Activated T-helper 9 cell treated with anti-CD3 and anti-CD28 coated beads, Interleukin-2, amount 50 U/mL, for 16 hours (primary cell): ENCODE data around the gene CIDEA.

Experiments
- DNase-seq: peaks from one replicate; pipeline ENCODE4 v3.0.0-alpha.2; 2020; ENCODE audit warnings: low read depth

Gene CIDEA

GRCh38 chr18:12301263-12302005 lies 47.3 kb downstream of the CIDEA start:
- no peak for DNase-seq

DNA sequence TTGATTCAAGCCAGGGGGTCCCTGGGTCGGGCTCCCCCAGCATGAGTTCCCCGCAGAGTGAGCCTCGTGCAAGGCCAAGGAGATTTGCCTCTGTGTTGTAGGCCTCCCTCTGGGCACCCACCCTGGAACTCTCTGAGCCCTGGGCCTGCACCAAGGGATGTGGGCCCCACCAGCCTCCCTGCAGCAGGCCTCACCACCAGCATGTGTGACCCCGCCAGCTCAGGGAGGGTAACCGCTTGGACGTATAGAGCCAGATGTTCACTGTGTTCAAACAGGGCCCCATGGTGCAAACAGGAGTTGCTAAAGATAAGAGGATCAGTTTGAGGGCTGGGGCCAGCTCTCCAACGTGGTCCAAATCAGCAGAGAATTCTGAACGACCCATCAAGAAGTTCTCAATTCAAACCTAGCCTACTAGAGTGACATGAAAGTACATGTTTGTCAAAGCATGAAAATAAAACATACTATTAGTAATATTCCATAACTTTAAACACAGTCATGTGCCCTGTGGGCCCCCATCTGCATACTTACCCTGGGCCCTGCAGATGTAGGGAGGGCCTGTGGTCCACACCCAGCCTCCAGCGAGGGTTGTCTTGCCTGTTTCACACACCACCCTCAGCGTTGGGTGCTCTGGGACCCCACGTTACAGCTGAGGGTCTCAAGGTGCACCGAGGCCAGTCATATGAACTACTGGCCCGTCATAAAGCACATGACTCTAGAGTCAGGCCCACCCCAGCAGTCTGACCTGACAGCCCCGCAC lies 48.4 kb downstream of the CIDEA start:
- DNase-seq: no peak

DNA sequence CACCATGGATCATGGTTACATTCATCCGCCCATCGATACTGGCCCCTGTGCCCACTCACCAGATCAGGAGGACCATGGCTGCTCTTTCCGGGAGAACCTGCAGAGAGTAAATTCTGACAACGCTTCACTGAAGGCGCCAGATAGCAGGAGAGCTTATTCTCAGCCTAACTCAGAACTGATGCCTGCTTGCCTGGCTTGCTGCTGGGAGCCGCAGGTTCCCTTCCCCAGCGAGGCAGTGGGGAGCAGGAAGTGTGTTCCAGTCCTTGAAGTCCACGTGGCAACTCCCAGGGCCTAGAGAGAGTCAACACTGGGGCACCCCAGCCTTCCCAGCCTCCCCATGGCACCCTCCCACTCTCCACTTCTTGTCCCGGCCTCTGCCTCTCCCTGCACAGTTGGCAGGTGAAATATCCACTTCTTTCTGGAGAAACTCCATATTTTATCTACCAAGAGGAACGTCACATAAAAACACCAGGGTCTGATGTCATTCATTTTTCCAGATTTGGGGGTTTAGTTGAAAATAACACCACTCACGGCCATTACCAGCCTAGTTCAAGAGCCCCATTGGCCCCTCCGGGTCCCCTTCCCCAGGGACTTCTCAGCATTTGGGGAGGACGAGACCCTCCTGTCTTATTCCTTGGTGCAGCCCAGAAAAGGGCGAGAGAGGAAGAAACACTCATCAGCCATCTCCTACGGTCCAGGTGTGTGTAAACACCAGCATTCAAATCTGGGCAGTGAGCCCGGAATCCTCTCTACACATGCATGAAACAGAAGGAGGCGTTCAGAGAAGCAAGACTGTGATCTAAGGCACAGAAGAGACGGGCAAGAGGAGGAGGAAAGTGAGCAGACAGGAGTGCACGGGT lies 50.4 kb downstream of the CIDEA start:
- no peak for DNase-seq

- no peak for DNase-seq
These were observed 51.0 kb downstream of the CIDEA start for GRCh38 chr18:12305211-12305610.

DNA sequence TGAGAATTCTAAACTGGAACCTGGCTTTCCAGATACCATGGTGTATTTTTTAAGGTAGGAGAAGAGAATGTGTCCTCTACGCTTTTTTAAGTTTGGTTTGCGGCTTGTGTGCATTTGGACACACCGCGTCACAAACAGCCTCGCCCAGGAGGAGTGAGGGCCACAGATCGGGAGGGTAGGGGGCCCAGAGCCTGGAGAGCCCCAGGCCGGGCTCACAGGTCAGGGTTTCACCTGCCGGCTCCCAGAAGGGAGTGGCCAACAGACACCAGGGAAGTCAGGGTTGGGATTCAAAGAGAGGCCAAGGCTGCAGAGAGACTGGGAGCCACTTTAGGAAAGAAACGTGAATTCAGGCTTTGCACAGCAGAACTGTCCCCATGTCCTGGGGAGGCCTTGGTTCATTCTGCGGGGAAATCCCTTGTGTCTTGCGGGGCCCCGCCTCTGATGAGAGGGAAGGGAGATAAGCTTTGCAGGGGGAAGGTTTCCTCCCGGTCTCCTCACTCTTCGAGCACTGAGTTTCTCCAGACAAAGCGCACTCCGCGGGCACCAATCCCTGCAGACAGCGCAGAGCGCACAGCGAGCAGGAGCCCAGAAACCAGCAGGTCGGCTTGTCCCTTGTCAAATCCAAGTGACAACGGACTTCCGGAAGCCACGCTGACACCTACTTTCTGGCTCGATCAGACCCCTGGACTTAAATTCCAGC lies 51.9 kb downstream of the CIDEA start:
- no peak for DNase-seq

DNA sequence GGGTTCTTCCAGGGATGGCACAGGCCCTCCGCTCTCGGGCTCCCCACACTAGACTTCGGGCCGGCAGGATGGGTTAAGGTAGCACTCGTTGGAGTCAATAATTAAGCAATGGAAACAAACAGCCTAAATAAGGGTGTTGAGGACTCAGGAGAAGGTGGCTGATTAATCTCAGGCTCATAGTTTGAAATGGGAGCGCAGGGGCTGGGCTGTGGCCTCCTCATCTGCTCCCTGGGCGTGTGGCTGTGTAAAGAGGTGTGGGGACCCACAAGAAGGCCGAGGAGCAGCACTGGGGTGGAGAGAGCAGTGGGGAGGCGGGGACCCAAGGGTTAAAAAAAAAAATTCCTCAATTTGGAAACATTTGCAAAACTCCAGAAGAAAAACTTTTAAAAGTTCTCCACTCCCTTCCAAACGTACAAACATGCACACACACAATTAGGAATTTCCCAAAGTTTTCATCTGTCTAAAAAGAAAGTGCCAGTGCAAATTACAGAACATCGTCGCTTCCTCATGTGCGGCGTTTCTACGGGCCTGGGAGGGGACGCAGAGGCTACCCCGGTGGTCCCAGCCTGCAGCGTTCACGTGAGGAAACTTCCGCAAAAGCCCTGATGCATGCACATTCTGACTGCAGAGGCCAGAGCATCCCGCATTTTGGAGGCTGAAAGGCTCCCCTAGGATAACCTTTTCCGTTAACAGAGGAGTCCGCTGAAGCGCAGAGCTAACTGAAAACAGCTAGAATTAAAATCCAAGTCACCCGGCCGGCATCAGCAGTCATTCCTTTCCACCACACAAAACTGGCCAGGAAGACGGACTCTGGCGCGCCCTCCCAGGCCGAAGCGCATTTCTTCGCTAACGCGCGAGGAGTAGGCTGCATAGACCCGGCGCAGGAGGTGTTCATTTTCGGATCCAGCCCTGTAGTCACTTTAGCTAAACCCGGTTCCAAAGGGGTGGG lies 52.9 kb downstream of the CIDEA start:
- DNase-seq: no peak

DNA sequence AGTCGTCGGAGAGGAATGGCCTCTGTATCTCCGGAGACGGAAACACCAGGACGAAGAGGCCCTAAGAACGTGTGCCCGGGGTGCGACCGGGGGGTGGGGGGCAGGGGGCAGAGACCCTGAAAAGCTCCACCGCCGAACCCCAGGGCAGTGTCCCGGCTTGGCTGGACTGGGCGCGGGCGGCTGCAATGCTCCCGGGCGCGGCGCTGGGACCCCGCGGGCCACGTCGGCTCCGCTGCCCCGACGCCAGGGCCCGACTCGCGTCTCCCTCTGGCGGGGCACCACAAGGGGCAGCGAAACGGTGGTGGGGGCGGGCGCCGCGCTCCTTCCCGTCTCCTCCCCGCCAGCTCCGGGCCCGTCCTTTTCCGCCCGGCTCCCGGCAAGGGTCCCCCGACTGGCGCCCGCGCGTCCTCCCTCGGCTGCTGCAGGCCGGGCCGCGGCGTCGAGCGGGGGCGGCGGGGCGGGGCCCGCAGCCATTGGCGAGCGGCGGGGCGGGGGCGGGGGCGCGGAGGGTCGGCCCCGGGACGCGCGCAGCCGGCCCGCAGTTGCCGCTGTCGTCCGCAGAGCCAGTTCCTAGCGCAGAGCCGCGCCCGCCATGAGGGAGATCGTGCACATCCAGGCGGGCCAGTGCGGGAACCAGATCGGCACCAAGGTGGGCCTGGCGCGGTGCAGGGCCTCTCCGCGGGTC lies 53.7 kb downstream of the CIDEA start, which contains the start of gene TUBB6:
TSS of gene TUBB6 (plus strand) at position 541 of the 685 bp plus-strand sequence. CDS start at position 593, 52 bp downstream.
- DNase-seq: no peak

DNA sequence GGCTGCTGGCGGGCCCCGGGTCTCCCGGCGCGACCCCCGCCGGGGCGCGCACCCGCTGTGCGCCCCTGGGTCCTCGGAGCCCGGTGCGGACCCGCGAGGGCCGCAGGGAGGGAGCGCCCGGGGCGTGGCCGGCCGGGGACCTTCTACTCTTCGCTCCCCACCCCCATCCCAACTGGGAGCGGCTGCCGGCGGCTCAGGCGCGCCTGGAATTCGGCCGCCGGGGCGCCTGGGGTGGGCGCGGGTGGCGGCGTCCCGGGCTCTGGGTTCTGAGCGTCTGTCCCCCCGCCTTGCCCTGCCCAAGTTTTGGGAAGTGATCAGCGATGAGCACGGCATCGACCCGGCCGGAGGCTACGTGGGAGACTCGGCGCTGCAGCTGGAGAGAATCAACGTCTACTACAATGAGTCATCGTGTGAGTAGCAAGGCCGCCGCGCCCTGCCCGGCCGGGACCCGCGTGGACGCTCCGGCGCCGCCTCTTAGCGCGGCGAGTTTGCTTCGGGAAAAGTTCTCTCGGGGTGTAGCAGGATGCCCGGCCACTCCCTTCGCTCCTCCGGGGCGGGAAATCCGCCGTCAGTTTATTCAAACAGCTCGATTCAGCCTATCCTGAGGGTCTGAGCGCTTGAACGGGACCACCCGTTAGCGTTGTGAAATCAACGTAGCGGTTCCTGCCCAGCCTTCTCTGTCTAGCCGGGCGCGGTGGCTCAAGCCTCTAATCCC lies 54.4 kb downstream of the CIDEA start:
- DNase-seq: no peak

- DNase-seq: no peak
These were observed 55.6 kb downstream of the CIDEA start for GRCh38 chr18:12309683-12310198.

GRCh38 chr18:12310762-12311161 lies 56.6 kb downstream of the CIDEA start:
- DNase-seq: no peak

GRCh38 chr18:12312976-12313375 lies 58.8 kb downstream of the CIDEA start:
- DNase-seq: no peak

DNA sequence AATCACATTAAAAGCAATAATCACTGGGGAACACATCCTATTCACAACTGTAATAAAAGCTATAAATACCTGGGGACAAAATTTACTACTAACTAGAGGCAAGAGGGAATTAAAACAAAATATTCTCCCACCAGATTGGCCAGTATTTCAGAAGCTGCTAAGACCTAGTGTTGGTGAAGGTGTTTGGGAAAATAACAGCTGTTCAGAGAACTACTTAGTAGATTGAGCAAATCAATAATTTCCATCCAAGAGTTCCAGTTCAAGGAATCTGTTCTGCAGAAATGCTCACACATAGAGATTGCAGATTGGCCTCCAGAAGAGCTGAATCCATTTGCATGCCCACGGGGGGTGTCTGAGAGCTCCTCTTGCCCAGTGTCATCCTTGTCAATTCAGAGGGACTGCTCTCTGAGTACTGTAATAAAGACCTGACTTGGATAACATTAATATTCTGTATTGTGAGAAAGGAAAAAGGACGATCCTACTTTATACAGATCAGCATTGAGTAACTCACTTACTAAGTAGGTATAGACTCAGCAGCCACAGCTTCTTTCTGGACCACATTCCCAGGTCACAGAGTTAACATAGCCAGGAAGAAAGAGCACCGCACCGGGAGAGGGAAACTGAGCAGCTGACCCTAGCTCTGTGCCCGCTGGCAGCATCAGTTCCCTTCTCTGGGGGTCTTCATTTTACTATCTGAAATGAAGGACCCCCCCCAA lies 59.5 kb downstream of the CIDEA start:
- DNase-seq: no peak

DNA sequence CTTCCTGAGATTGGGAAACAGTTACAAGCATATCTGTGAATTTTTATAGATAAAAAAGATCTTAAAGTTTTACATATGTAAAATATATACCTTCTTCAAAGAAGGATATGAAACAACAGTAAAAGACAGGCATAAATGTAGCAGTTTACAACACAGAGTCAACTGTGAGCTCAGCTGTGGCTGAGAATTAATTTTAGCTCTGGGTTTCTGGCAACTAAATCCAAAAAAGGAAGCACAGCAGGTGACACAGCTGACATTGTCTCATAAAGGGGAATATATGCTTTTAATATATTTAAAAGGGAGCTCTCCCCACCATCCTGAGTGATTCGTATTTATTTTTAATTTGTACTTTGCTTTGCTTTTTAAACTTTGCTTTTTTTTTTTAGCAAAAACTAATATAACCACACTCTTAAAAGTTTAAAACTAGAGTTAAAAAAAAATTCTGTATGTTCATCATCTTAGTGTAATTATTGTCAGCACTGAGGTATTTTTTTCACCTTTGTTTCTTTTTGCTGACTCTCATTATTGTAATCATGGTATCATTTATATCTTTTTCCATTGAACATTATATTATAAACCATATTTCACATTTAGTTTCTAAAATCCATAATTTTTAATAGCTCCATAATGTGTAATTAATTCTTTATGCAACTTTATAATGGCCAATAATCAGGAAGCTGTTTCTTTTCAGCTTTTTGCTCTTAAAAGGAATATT lies 60.6 kb downstream of the CIDEA start:
- no peak for DNase-seq

DNA sequence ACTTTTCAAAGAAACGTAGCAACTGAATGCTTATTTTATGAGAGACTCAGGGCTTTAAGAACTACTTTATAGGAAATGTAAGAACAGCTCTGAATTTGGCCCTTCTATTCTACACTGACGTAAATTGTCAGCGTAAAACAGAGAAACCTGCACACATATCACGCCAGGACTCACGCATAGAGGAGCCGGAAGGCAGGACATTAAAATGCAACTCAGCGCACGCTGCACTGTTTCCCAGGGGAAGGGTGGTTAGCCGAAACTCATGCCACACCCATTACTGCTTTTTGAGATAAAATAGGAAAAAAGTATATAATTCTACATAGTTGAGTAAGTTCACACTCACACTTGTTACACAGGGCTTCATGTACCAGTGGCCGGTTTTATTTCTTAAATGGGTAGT lies 61.3 kb downstream of the CIDEA start:
- DNase-seq: no peak

- DNase-seq: no peak
These were observed 61.8 kb downstream of the CIDEA start for GRCh38 chr18:12315911-12316310.

- DNase-seq: no peak
These were observed 63.6 kb downstream of the CIDEA start for GRCh38 chr18:12317664-12318333.

- no peak for DNase-seq
These were observed 64.2 kb downstream of the CIDEA start for GRCh38 chr18:12318334-12318697.
